HG02571 (cell line): ENCODE results near the gene ULBP2.
"Not testable (repeated sequence)": the region's sequence is repeated elsewhere in the genome, so short reads cannot be mapped to it uniquely, and the experiment has no call there.

Experiments used
- ATAC-seq: cut with Tn5 transposase; IDR thresholded peaks from one replicate; pipeline ENCODE4 v1.9.1; 2021; ENCODE audit warnings: mild to moderate bottlenecking, moderate library complexity; ENCODE audit not compliant: unreplicated experiment

ULBP2 gene

DNA sequence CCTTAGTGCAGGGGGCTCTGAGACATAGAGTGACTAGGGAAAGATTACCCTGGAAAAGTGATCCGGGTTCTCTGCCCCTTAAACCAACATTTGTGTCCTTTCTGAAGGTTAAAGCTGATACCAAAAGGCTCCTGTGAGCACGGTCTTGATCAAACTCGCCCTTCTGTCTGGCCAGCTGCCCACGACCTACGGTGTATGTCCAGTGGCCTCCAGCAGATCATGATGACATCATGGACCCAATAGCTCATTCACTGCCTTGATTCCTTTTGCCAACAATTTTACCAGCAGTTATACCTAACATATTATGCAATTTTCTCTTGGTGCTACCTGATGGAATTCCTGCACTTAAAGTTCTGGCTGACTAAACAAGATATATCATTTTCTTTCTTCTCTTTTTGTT lies 6.8 kb downstream of the ULBP2 start:
- ATAC-seq: no peak

DNA sequence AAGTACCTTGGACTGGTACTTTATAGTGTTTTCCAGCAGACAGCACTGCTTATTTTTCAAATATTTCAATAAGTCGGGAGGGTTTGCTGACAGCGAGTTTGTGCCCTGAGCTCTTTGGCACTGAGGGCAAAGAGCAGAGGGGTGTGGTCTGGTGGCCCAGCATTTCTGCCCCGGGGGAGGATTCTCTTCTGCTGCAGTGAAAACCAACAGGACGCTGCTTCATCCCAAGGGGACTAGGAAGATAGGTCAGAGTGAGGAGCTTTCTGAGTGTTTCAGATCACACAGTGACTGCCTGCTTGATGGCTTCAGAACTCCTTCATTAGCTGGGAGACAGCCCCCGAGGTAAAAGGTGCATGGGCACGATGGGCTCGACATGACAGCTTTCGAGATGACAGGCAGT lies 8.6 kb downstream of the ULBP2 start:
- no peak for ATAC-seq

DNA sequence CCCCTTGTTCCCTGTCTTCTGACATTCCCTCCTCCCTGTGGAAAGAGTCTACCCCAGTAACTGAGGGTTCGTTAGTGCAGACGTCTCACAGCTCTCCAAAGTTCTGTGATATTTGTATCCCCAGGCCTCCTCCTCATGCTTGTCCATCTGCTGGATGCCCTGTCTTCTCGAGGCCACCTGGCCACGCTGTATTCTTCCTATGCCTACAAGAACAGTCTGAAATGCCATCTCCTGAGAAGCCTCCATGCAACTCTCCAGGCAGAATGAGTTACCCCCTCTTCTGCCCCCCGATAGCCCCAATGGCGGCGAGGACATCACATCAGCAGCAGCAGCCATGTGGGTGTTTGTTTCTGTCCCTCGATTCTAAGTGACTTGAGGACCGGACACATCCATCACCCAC lies 9.3 kb downstream of the ULBP2 start:
- ATAC-seq: no peak

DNA sequence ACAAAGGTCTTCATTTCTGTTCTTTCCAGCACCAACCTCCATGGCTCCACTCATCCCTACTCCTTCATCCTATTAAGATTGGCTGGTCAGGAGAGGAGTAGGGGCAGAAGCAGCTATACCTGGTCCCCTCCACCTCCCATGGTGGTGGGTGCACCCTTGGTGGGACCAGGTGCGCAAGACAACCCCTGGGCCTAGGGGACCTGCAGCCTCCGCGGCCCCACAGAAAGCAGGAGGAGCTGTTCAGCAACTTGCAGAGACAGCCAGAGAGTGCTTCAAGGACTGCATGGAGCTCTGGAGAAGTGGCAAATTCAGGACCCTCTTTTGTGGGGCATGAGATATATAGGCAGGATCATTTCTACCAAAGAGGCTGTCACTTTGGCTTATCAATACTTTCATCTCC lies 9.8 kb downstream of the ULBP2 start:
- no peak for ATAC-seq

DNA sequence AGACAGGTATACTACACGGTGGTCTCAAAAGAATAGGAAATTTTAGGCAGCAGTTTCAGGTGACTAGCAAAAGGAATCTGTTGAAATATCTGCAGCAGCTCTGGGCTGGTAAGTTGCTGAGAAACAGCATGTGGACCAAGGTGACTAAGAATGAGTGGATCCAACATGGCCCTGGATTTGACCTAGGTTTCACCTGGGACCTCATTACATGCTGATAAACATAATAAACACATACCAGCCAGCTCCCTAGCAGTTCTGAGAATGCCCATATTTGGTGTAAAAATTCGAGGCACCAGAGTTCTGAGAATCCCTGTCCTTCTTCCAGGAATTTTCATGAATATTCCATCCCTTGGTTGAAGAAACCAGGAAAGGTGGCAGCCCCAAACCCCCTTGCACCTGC lies 11.6 kb downstream of the ULBP2 start:
- not testable (repeated sequence) for ATAC-seq

DNA sequence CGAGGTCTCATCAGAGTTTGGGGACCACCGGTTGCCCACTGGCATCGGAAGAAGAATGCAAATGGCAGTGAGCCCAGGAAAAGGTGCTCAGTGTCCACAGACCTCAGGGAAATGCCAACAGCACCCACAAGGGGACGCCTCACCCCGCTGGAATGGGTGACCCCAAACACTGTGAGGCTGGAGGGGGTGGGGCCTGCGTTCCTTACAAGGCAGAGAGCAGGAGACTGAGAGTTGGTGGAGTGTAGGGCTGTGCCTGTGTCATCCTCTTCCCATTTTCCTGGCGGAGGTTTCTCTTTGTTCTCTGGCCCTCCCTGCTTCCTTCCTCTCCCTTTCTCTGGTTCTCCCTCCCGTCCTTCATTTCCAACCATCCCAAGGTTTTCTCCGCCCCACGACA lies 12.1 kb downstream of the ULBP2 start:
- ATAC-seq: not testable (repeated sequence)

DNA sequence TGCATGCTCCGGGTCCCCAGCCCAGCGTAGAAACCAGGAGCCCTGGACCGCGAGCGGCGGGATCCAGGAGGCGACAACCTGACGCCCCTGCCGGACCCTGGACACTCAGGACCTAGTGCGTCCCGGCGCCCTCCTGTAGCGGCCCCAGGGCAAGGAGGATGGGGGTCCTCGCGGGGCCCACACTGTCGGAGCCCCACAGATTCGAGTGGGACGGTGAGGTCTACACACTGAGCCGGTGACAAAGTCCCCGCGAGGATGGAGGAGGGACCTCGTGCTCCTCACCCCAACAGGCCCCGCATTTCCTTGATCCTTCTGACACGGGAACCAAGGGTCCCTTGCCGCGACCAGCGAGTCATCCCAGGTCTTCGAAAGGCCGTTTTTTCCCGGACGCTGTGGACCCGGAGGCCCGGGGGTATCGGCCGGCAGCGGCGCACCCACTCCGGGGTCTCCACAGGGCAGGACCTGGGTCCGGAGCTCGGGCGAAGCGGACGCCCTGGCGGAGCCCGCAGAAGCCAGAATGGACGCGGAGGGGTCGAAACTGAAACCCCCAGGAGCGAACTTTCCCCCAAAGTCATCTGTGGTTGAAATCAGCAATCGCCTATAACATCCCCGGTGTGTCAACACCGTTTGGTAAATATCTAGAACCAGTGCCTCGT lies 12.6 kb downstream of the ULBP2 start:
- ATAC-seq: not testable (repeated sequence)

DNA sequence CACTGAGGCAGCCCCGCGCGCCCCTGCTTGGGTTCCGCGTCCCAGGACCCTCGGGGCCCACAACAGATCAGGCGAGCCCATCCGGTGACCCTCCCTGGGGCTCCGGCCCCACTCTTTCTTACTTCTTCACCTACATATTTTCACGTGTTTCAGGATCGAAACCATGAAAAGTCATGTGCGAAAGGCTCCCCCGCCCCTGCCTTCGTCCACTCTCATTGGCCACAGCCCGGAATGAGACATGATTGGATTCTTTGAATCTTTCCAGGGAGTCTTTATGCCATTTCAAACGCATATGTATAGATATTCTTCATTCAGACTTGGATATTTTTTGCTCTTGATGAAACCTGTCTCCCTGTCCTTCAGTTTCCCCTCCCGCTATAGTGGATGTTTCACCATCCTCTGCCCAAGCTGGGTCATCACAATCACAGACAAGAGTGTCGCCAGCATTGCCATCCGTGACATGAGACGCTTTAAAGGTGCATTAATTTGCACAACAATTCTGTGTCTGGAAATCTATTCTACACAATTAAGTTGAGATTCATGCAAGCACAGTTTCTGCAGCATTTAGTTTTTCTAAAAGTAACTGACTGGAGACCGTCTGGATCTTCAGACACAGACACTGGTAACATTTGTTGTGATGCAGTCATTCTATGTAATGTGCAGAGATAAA lies 13.3 kb downstream of the ULBP2 start:
- ATAC-seq: not testable (repeated sequence)

DNA sequence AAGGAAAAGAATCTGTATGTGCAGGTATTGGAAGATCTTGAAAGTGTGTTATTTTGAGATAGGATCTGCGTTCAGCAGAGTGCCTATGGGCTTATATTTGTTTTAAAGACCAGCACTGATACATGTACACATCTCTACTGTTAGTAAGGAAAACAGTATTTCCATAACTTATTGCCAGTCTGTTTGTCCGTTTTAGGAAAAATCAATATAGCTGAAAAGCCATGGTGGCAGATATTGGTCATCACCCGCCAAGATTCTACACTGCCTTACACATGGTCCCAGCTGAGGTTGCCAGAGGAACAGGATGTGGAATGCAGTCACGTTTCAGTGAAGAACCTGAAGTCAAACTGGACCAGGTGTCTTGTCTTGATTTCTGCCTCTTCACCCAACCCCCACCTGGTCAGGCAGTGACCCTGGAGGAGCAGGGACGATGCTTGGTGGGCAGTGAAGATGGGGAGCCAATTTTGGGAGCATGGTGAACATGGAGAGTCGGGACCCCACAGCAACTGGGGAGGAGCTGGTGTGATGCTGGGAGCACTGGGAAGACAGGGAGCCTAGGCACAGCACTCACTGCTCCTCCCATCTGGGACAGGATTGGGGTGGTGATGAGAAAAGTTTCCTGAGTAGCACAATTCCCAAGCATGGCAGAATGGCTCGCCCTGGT lies 14.0 kb downstream of the ULBP2 start:
- ATAC-seq: not testable (repeated sequence)

DNA sequence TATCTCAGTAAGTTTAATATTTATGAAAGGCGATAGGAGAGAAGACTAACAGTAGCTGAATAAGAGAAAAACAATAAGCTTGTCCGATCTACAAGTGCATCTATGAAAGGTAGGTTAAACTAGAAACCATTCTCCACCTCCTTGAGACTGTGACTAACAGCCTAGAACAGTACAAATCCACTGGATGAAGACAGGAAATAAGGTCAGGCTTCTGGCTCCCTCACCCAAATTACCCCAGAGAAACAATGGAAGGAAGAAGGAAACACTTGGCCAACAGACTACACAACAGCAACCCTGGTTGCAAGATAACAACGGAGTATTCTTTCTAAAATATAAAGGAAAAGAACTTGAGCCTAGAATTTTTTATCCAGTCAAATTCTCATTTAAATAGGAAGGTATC lies 16.3 kb downstream of the ULBP2 start:
- not testable (repeated sequence) for ATAC-seq

DNA sequence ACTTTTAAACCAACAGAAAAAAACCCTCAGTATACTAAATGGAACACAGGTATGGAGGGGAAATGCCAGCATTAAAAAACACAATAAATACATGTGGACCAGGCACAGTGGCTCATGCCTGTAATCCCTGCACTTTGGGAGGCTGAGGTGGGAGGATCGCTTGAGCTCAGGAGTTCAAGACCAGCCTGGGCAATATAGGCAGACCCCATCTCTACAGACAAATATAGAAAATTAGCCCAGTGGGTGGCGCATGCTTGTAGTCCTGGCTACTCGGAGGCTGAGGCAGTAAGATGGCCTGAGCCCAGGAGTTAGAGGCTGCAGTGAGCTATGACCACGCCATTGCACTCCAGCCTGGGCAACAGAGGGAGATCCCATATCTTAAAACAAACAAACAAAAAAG lies 18.0 kb downstream of the ULBP2 start:
- not testable (repeated sequence) for ATAC-seq

DNA sequence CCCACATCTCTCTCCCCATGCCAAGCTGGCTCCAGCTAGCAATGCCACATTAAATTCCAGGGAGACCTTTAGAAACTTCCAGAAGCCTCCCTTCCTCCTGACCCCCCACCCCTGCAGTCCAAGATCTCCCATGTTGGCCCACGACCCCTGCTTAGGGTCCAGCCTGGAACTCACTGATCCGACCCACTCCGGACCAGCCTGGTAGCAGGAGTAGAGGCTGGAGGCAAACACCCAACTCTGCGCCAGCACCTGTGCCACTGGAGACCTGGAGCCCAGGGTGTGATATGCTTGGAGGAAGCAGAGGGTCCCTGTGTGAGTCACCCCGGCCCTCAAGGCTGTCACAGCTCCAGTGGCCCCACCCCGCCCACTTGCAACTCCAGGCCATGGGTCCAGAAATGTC lies 18.7 kb downstream of the ULBP2 start:
- no peak for ATAC-seq

DNA sequence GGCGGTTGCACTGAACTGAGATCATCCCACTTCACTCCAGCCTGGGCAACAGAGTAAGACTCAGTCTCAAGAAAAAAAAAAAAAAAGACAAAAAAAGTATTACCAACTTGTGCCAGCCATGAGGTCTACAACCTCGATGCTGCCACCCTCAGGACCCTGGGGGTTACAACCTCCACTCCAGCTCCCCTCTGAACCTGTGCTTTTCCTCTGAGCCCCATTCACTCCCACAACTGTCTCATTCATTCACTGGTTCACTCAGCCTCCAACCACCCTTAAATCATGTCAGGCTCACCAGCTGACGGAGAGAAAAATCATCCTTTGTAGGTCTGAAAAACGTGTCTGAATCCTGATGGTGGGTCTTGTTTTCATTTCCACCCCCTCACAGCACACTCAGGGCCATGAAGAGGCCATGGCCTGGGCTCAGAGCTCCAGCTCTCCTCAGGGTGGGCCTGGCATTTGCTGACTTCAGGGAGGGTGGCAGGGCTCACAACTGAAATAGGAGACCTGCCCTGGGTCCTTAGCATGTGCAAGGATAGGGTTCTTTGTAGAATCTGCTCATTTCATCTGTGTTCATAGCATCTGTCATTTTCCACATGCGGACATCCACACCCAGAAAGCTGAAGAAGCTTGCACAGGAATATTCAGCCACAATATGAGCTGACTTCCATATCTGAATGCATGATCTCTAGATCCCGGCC lies 20.1 kb downstream of the ULBP2 start:
- ATAC-seq: no peak

DNA sequence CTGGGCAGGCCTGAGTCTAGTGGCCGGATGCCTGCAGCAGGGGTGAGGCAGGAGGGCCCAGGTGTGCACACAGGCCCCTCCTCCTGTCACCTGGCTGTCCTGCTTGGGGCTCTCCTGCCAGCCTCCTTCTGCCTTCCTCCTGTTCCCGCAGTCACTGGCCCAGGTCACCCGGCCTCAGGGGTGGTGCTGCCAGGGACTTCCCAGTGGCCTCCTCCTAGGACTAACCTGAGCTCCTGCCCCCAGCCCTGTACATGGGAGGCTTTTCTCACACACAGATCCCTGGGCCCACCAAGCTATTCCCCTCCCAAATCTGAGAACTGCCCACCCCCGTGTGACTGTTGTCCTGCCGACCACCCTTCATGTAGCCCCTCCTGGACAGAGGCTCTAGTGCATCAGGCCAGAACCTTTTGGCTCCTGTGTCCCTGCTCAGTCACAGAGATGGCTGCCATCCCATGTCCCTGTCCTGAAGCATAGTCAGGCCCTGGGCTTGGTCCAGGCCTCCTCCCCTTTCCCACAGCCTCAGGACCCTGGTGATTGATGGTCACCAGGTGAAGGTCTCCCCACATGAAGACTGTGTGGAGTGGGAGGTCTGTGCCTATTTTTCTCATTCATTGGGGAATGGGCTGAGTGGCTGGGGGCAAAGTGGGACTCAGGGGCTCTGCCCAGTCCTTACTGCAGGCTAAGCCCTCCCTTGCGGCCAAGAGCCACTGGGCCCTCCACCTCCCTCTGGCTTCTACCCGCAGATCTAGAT lies 20.8 kb downstream of the ULBP2 start:
- no peak for ATAC-seq

DNA sequence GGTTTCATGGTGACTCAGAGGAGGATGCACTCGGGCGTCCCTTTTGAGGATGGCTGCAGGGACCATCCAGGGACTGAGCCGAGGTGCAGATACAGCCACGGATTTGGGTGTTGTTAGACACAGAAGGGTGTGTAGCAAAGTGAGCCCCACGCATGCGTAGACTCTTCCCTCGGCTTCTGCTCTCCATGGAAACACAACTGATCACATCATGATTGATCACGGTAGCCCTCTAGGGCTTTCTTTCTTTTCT lies 21.3 kb downstream of the ULBP2 start:
- peak; percentile 30 for ATAC-seq

DNA sequence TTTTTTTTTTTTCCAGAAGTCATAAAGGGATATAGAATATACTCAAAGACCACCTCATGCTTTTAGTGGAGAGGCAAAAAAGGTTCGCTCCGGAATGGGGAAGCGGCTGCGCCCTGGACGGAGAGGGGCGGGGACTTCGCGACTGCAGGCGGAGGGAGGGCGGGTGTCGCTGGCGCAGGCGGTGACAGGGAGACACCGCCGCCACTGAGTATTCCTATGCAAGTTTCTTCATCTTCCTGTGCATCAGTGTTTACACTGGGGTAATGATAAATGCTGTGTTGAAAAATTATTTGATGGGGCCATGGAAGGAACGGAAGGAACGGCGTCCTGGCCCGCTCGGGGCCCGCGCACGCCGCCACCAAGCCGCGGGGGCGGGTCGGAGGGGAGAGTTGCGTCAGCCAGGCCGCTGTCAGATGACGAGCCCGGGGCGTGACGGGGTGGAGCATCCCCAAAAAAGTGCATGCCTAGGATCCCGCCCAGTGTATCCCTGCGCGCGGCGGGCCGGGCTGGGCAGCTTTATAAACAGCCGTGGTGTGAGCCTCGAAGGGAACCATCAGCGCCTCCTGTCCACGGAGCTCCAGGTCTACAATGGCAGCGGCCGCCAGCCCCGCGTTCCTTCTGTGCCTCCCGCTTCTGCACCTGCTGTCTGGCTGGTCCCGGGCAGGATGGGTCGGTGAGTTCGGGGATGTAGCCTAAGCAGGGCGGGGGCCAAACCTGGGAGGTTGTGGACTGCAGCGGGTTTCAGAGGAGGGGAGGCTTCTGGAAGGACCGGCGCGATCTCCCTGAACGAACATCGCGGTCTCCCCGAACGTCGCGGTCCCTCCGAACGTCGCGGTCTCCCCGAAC lies 21.9 kb downstream of the ULBP2 start, which contains the start of gene ULBP1:
Gene ULBP1, plus strand, starts transcription at position 482 of the 846 bp plus-strand sequence. Its CDS starts 107 bp downstream, at position 589.
- peak; percentile 55 for ATAC-seq

DNA sequence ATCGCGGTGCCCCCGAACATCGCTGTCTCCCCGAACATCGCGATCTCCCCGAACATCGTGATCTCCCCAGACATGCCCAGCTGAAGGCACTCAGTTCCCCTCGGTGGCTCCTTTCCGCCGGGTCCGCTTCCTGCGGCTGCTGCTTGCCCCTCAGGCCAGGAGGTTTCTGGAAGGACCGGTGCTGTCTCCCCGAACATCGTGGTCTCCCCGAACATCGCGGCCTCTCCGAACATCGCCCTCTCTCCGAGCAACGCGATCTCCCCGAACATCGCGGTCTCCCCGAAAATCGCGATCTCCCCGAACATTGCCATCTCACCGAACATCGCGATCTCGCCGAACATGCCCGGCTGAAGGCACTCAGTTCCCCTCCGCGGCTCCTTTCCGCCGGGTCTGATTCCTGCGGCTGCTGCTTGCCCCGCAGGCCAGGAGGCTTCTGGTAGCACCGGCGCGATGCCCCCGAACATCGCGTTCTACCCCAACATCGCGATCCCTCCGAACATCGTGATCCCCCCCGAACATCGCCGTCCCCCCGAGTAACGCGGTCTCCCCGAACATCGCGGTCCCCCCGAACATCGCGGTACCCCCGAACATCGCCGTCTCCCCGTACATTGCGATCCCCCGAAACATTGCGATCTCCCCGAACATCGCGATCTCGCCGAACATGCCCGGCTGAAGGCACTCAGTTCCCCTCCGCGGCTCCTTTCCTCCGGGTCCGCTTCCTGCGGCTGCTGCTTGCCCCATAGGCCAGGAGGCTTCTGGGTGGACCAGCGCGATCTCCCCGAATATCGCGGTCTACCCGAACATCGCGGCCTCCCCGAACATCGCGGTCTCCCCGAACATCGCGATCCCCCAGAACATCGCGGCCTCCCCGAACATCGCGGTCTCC lies 22.7 kb downstream of the ULBP2 start:
- ATAC-seq: no peak

DNA sequence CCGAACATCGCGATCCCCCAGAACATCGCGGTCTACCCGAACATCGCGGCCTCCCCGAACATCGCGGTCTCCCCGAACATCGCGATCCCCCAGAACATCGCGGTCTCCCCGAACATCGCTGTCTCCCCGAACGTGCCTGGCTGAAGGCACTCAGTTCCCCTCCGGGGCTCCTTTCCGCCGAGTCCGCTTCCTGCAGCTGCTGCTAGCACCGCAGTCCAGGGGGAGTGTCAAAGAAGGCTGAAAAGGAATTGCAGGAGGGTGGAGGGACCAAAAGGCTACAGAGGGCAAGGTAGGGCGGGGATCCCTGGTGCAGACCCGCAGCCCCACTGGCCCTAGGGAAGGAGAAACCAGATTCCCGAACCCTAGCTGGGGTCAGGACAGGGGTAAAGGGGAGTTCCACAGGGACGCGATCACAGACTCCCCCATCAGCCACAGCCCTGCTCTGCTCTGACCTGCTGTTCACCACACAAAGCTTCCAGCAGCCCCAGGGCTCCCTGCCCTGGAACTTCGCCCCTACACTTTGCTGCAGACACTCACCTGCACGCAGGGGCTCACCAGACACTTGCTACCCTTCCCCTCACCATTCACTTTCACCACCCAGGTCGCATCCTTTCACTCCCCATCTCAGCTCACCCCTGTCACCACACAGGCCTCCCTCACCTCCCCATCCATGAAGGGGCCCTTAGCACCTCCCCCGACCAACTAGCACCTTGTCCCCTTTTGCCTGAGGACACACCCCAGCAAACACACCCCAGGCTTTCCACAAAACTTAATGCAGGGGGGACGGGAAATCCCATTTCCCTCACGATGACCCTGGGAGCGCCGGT lies 23.6 kb downstream of the ULBP2 start:
- ATAC-seq: no peak
